GM12891 (cell line): ENCODE data around the gene SSNA1.

Experiments used
- POLR2A ChIP-seq: IDR thresholded peaks from 2 replicates; pipeline ENCODE4 v1.6.1; 2011; ENCODE audit warnings: low read depth, low read length, control low read depth
- POLR2AphosphoS5 ChIP-seq: IDR thresholded peaks from 2 replicates; pipeline ENCODE4 v1.6.1; 2011; ENCODE audit warnings: low read depth, low read length, control low read depth

DNA sequence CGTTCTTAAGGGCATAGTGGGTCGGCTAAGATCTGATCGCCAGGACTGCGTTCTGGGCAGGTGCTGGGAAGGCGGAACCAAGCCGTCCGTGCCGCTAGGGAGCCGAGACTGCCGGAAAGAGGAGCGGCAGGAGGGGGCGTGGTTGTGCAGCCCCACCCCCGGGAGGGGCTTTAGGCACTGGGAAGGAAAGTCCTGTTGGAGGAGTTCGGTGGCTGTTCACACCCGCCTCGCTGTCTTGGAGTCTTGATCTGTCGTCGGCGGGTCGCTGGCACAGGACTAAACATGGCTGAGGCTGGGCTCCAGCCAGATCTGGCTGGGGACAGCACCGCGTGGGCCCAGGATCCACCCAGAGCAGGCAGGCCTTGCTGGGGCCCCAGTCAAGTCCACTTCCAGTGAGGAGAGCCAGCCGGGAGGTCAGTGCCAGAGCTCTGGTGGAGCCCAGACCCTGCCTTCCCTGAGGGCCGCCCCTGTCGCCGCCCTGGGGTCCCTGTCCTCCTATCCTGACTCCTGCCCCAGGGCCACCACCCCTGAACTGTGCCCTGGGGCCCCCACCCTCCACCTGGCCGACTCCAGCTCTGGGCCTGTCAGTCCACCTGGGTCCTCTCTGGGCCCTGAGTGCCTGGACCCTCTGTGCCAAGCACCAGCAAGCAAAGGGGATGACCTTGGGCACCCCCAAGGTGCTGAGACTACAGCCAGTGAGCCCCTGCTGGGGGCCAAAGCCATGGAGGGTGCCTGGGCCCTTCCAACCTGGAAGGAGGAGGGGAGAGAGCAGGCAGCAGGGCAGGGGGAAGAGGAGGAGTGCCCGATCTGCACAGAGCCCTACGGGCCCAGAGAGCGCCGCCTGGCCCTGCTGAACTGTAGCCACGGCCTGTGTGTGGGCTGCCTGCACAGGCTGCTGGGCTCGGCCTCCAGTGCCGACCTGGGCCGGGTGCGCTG, 29.1 kb downstream of the SSNA1 start:
- TF ChIP-seq POLR2A (no peak), POLR2AphosphoS5 (no peak)
